Osteocyte (in vitro differentiated cells): ENCODE results near the gene SF3B3. TPM values are rescaled to one million over a fixed set of nuclear protein-coding genes. Genes with fewer than 3 reads are reported as not detected.

Source experiments
- DNase-seq: peaks from one replicate; pipeline ENCODE4 v3.0.0; 2021; ENCODE audit warnings: mixed read lengths; ENCODE audit not compliant: unreplicated experiment; ENCODE audit errors: extremely low spot score
- H3K27ac Mint-ChIP-seq: one replicate; pipeline ENCODE4 v1.8.0; 2021; ENCODE audit warnings: mild to moderate bottlenecking, mixed read lengths; ENCODE audit not compliant: unreplicated experiment
- H3K27me3 Mint-ChIP-seq: one replicate; pipeline ENCODE4 v1.8.0; 2021; ENCODE audit warnings: mixed read lengths; ENCODE audit not compliant: unreplicated experiment
- H3K36me3 Mint-ChIP-seq: one replicate; pipeline ENCODE4 v1.8.0; 2021; ENCODE audit warnings: mixed read lengths; ENCODE audit not compliant: unreplicated experiment
- H3K4me1 Mint-ChIP-seq: one replicate; pipeline ENCODE4 v1.8.0; 2021; ENCODE audit warnings: mixed read lengths; ENCODE audit not compliant: unreplicated experiment
- H3K4me3 Mint-ChIP-seq: one replicate; pipeline ENCODE4 v1.8.0; 2021; ENCODE audit warnings: mild to moderate bottlenecking, moderate library complexity, mixed read lengths; ENCODE audit not compliant: unreplicated experiment
- H3K9me3 Mint-ChIP-seq: one replicate; pipeline ENCODE4 v1.8.0; 2021; ENCODE audit warnings: mixed read lengths; ENCODE audit not compliant: unreplicated experiment
- total RNA-seq: library from RNA; stranded (reverse); gene quantifications from 2 replicates; pipeline ENCODE4 v1.2.1, GENCODE V29; 2021
- TF ChIP-seq, protein P1 (sequence below): fragments of 200-600 bp; sonication (generic); IDR thresholded peaks from 2 replicates; pipeline ENCODE4 v1.5.0; 2021; ENCODE audit warnings: antibody characterized with exemption, mild to moderate bottlenecking, moderate library complexity

The SF3B3 gene
- total RNA-seq, 1 donor from 2014 or later = 307 TPM

DNA sequence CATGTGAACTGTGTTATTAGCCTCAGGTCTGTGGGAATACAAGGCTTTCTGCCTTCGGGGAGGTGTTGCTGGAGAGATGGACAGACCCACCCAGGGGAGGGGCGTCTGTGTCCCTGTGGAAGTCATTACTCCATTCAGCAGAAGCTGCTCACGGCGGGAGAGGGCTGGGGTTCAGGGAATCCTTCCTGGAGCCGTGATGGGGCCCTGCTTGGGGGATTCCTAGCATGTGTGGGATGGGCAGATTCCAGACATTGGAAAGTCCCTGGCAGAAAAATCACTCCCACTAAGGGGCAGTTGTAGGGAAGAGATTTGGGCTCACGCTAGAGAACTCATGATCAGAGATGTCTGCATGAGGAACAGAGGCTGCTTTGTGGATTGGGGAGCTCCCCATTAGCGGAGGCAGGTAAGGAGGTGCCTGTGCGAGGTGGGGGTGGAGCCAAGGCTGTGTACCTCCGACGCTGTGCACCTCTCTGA lies 66.4 kb downstream of the SF3B3 start:
- TF ChIP-seq, protein P1, sequence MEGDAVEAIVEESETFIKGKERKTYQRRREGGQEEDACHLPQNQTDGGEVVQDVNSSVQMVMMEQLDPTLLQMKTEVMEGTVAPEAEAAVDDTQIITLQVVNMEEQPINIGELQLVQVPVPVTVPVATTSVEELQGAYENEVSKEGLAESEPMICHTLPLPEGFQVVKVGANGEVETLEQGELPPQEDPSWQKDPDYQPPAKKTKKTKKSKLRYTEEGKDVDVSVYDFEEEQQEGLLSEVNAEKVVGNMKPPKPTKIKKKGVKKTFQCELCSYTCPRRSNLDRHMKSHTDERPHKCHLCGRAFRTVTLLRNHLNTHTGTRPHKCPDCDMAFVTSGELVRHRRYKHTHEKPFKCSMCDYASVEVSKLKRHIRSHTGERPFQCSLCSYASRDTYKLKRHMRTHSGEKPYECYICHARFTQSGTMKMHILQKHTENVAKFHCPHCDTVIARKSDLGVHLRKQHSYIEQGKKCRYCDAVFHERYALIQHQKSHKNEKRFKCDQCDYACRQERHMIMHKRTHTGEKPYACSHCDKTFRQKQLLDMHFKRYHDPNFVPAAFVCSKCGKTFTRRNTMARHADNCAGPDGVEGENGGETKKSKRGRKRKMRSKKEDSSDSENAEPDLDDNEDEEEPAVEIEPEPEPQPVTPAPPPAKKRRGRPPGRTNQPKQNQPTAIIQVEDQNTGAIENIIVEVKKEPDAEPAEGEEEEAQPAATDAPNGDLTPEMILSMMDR = no peak
- peak; percentile 88 for DNase-seq
- Mint-ChIP-seq H3K36me3 (no peaks in the 10 kb centered on the region), H3K9me3 (no peaks in the 10 kb centered on the region), H3K27ac (peak overlapping the region; percentile 89), H3K4me3 (peak overlapping the region; percentile 59), H3K4me1 (peaks cover 41% of the 10 kb centered on the region), H3K27me3 (no peaks in the 10 kb centered on the region)

DNA sequence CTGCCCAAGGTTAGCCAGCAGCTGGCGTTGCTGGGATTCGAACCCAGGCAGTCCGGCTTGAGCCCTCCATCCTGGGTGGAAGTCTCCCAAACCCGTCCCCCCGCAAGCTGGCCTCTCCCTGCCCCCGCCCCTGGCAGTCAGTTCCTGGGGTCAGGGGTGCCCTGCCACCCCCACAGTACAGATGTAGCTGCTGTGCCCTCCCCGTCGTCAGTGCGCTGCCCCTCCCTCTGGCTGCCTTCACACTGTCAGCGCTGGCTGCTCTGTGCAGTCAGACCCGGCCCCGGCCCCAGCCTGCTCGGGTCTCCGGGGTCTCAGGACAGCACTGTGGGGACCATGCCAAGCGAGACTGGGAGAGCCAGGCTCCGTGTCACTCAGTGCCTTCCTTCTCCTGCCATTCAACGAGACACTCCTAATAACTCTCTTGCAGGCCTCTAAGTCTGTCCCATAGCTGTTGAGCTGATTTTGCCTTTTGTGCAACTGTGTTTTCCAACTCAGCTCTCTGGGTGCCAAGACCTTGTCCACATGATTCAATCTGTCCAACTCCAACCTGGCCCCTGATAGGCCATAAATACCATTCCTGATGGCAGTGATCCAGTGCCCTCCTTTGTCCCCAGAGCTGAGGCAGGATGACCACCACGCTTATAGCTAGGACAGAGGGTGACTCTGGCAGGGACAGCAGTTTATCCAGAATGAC lies 67.3 kb downstream of the SF3B3 start:
- no peak for DNase-seq
- TF ChIP-seq, protein P1 = no peak
- Mint-ChIP-seq H3K9me3 (no peaks in the 10 kb centered on the region), H3K27ac (peak overlapping the region; percentile 89), H3K4me1 (peaks cover 40% of the 10 kb centered on the region), H3K36me3 (no peaks in the 10 kb centered on the region), H3K27me3 (no peaks in the 10 kb centered on the region), H3K4me3 (no peak overlapping the region)

DNA sequence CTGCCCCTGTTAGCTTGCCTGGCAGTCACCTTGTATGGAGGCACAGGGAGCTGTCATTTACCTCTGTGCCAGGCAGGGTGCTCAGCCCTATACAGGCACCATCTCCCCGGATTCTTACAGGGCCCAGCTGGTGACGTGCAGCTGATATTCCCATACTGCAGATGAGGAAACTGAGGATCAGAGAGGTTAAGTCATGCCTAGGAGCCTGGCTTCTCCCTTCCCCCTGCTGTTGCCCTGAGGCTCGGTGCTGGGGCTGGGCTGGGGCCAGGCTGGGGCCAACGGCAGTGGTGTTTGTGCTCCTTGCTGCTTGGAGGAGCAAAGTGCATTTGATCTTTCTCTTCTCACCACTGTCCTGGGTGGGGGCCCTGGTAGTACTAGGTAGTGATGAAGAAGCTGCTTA lies 68.0 kb downstream of the SF3B3 start:
- Mint-ChIP-seq H3K36me3 (no peaks in the 10 kb centered on the region), H3K27me3 (no peaks in the 10 kb centered on the region), H3K4me3 (no peak overlapping the region), H3K9me3 (no peaks in the 10 kb centered on the region), H3K4me1 (peaks cover 40% of the 10 kb centered on the region), H3K27ac (no peak overlapping the region)
- TF ChIP-seq, protein P1 = no peak
- no peak for DNase-seq

DNA sequence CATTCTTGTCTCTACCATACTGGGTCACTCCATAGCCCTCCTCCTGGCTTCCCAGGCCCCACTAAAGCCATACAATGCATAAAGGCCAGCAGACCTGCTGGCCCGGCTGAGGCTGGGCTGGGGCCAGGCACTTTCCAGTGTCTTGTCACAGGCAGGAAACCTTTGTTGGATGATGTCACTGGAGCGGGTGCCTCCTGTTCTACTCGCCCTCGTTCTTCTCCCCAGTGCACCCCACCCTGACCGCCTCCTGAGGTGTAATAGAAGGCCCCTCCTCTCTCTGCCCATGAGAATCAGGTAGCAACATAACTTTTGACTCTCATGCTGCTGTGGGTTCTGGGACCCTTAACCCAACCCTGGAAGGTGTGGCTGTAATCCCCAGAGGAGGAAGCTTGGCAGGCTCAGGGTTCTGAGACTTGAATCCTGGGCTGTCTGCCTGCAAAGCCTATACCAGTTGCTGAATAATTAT lies 68.5 kb downstream of the SF3B3 start:
- H3K27me3 Mint-ChIP-seq = no peaks in the 10 kb centered on the region
- no peaks in the 10 kb centered on the region for H3K36me3 Mint-ChIP-seq
- peaks cover 40% of the 10 kb centered on the region for H3K4me1 Mint-ChIP-seq
- no peaks in the 10 kb centered on the region for H3K9me3 Mint-ChIP-seq
- DNase-seq = no peak
- TF ChIP-seq, protein P1 = no peak
- no peak overlapping the region for H3K4me3 Mint-ChIP-seq
- no peak overlapping the region for H3K27ac Mint-ChIP-seq

DNA sequence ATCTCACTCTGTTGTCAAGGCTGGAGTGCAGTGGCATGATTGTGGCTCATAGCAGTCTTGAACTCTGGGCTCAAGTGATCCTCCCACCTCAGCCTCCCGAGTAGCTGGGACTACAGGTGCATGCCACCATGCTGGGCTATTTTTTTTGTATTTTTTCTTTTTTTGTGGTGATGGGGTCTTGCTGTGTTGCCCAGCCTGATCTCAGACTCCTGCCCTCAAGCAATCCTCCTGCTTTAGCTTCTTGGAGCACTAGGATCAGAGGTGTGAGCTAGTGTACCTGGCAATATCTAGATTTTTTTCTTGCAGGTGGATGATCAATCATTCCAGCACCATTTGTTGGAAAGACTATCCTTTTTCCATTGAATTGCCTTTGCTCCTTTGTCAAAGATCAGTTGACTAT lies 69.9 kb downstream of the SF3B3 start:
- TF ChIP-seq, protein P1 = no peak
- H3K36me3 Mint-ChIP-seq = no peaks in the 10 kb centered on the region
- H3K9me3 Mint-ChIP-seq = no peaks in the 10 kb centered on the region
- H3K4me3 Mint-ChIP-seq = no peak overlapping the region
- DNase-seq = no peak
- no peak overlapping the region for H3K27ac Mint-ChIP-seq
- H3K4me1 Mint-ChIP-seq = peaks cover 37% of the 10 kb centered on the region
- no peaks in the 10 kb centered on the region for H3K27me3 Mint-ChIP-seq
